GM12801 (cell line): ENCODE measurements around the gene PHKG1.

Source experiments
- TF ChIP-seq, protein P1 (sequence below): IDR thresholded peaks from one replicate; pipeline ENCODE4 v1.5.1; 2011; ENCODE audit warnings: control low read depth; ENCODE audit not compliant: insufficient read length; ENCODE audit errors: extremely low read depth

Gene PHKG1

DNA sequence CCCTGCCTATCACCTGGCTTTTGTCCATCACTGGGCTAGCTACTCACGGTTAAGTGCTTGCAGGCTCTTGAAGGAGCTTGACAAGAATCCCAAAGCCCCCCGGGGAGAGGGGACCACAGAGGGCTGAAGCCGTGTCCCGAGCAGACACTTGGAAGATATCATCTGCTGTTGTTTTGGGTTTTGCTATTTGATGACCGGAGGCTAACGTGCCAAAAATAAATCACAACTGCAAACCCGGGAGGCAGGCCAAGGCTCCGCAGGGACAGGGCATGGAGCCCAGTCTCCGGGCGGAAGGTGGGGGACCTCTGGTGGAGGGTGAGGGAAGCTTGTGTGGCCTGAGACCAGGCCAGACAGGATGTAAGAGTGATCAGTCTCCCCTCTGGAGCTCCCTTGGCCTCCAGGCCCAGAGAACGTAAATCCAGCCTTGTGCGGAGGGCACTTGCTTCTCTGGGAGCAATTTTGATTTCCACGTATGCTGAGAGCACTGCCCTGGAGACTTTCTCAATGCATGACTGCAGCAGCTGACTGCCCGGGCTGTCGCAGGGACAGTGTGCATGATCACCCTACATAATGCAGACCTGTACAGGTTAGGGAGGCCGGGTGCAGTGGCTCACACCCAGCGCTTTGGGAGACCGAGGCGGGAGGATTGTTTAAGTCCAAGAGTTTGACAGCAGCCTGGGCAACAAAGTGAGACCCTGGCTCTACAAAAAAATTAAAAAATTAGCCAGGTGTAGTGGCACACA is at the start of gene PHKG1:
Gene PHKG1, minus strand, starts transcription at position 164 of the 743 bp plus-strand sequence. CDS start 4,011 bp downstream, outside the sequence.
- TF ChIP-seq, protein P1, sequence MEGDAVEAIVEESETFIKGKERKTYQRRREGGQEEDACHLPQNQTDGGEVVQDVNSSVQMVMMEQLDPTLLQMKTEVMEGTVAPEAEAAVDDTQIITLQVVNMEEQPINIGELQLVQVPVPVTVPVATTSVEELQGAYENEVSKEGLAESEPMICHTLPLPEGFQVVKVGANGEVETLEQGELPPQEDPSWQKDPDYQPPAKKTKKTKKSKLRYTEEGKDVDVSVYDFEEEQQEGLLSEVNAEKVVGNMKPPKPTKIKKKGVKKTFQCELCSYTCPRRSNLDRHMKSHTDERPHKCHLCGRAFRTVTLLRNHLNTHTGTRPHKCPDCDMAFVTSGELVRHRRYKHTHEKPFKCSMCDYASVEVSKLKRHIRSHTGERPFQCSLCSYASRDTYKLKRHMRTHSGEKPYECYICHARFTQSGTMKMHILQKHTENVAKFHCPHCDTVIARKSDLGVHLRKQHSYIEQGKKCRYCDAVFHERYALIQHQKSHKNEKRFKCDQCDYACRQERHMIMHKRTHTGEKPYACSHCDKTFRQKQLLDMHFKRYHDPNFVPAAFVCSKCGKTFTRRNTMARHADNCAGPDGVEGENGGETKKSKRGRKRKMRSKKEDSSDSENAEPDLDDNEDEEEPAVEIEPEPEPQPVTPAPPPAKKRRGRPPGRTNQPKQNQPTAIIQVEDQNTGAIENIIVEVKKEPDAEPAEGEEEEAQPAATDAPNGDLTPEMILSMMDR, result no peak

DNA sequence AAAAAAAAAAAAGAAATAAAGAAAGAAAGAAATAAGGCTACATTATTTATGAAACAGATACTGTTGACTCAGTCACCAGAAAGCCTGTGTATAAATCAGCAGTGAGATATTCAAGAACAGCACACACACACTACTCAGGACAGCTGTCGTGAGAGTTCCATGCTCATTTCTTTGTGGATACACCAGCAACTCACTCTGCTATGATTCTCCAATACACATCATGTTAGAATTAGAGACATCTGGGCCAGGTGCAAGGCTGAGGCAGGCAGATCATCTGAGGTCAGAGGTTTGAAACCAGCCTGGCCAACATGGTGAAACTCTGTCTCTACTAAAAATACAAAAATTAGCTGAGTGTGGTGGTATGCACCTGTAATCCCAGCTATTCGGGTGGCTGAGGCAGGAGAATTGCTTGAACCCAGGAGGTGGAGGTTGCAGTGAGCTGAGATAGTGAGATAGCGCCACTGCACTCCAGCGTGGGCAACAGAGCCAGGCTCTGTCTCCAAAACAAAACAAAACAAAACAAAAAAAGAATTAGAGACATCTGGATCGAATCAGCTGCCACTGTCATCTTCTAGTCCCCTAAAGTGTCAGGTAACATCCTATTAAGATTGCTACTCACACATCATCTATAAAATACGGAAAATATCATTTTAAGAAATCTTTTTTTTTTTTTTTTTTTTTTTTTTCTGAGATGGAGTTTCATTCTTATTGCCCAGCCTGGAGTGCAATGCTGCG is 34.7 kb upstream of the PHKG1 start:
- TF ChIP-seq, protein P1, result no peak

DNA sequence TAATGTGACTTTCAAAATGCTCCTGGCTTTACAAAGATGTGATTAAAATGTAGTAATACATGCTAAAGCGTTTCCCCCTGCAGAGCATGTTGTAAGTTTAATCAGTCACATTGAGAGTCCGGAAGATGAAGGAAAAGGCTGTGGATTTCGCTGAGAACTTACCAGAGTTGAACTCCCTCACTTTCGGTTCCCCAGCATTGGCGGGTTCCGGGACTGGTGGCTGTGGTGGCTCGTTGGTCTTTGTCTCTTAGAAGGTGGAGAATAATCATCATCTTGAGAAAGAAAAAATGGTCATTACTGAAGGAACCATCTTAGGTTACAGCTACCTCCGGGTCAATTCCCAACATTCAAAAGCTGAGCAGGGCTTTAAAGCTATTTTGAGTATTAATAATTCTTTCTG is 33.1 kb upstream of the PHKG1 start:
- TF ChIP-seq, protein P1, result no peak

DNA sequence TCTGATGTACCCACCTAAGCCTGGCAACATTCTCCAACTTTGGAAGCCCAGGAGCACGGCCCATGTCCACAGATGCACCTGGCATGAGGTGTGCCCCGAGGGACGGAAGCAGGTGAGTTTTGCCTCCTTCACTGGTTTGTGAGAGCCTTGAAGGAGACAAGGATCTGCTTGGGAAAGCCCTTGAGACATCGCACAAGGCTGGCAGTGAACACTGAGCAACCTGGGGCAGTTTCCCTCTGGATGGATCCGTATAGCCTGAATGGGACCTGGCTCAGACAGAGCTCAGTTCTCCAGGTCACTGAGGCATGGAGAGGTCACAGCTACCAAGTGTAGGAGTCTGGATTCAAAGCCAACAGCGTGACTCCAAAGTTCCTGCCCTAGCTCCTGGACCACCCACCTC is 32.2 kb upstream of the PHKG1 start:
- TF ChIP-seq, protein P1, result no peak

DNA sequence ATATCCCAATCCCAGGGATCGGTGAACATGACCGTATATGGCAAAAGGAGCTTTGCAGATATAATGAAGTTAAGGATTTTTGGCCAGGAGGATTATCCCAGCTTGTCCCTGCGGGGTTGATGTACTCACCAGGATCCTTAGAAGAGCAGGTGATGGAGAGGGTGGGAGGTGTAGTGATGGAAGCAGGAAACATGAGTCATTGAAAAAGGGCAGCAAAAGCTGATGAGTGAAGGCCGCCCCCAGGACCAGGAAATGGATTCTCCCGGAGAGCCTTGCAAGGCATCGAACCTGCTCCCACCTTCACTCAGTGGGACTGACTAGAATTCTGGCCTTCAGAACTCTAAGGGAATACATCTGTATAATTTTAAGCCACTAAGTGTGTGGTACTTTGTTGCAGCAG is 28.7 kb upstream of the PHKG1 start:
- TF ChIP-seq, protein P1, result no peak

DNA sequence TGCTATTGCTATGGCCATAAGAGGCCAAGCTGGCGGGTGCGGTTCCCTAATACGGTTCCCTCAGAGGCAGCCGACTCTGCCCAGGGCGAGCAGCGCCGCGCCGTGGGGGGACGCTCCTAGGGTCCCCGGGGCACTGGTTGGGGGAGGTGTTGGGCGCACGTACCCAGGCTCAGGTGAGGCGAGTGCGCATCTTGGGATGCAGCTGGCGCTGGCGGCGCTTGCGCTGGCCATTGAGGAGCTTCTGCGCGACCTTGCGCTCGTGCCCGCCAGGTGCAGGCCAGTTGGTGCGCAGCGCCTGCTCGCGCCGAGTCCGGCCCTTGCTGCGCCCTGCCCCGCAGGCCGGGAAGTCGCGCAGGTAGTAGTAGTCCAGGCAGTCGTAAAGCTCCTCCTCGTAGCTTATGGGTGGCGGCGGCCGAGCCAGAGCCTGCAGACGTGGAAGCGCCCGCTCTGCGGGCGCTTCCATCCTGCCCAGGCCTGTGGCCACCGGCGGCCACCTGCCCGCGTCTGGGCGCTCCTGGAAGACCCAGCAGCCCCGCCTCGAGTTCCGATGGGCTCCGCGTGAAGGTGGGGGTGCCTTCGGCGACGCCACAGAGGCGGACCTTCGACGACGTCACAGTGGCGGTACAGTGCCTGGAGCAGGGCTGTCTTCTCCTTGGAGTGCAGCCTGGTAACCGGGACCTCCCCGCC is 23.2 kb upstream of the PHKG1 start, which contains the start of gene NUPR2:
Gene NUPR2, minus strand, starts transcription at position 566 of the 687 bp plus-strand sequence. Its CDS starts 103 bp downstream, at position 463.
- TF ChIP-seq, protein P1, result no peak

DNA sequence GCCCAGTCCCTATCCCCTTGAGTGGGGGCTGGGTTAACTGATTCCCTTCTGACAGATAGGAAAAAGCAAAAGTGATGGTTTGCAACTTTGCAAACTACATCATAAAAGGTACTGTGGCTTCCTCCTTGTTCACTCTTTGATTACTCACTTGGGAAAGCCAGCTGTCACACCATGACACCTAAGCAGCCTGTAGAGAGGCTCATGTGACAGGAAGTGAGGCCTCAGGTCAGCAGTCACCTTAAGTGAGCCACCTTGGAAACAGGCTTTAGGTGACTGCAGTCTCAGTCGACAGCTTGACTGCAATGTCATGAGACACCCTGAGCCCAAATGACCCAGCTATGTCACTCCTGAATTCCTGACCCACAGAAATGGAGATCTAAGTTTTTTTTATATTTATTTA is 17.9 kb upstream of the PHKG1 start:
- TF ChIP-seq, protein P1, result no peak
